Central memory CD4-positive, alpha-beta T cell (primary cell): ENCODE measurements around the gene CASZ1.

ENCODE experiments used
- DNase-seq: peaks from one replicate; pipeline ENCODE4 v3.0.0; 2022
- total RNA-seq, 3 experiments: gene quantifications; one replicate each; lab custom pipeline; 2026; lab: John Stamatoyannopoulos, UW

Gene CASZ1, protein sequence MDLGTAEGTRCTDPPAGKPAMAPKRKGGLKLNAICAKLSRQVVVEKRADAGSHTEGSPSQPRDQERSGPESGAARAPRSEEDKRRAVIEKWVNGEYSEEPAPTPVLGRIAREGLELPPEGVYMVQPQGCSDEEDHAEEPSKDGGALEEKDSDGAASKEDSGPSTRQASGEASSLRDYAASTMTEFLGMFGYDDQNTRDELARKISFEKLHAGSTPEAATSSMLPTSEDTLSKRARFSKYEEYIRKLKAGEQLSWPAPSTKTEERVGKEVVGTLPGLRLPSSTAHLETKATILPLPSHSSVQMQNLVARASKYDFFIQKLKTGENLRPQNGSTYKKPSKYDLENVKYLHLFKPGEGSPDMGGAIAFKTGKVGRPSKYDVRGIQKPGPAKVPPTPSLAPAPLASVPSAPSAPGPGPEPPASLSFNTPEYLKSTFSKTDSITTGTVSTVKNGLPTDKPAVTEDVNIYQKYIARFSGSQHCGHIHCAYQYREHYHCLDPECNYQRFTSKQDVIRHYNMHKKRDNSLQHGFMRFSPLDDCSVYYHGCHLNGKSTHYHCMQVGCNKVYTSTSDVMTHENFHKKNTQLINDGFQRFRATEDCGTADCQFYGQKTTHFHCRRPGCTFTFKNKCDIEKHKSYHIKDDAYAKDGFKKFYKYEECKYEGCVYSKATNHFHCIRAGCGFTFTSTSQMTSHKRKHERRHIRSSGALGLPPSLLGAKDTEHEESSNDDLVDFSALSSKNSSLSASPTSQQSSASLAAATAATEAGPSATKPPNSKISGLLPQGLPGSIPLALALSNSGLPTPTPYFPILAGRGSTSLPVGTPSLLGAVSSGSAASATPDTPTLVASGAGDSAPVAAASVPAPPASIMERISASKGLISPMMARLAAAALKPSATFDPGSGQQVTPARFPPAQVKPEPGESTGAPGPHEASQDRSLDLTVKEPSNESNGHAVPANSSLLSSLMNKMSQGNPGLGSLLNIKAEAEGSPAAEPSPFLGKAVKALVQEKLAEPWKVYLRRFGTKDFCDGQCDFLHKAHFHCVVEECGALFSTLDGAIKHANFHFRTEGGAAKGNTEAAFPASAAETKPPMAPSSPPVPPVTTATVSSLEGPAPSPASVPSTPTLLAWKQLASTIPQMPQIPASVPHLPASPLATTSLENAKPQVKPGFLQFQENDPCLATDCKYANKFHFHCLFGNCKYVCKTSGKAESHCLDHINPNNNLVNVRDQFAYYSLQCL (N-terminal part only)
- total RNA-seq: 11.9 to 15.9 (median 15.8) reads per million in 3 experiments

DNA sequence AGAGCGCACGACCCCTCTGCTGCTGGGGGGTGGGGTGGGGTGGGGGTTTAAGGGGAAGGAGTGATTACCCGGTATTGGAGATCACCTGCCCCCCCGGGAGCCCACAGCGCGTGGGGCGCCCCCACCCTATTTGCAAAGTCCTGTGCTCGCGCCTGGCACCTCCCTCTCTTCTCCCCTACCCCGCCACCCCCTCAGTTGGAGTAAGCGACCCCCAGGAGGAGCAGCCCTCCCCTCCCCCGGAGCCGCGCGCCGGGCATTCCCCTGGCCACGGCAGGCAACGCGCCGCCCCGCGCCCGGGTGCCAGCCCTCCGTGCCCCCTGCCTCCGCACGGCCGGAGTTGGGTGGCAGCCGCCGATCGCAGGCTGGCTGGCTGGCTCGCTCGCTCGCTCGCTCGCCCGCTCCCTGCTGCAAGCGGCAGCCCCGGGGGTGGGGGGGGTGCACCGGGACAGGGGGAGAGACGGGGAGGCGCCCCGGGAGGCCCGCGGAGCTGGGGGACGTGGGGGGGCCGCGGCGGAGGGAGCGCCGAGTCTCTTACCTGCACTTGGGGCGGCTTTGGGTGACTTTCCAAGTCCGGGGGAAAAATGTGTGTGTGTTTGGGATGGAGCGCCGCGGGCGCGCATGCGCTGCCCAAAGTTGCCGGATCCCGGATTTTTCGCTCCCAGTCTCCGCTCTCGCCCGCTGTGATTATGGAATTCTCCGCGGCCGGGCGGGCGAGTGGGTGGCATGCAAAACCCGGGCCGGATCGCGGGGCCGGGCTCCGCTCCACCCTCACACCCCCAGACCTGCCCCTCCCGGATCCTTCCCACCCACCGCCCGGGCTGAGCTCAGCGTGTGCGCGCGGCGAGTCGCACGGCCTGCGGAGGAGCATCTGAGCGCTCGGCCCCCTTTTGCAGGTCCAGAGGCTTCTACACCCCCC lies at the start of gene CASZ1:
Gene CASZ1, minus strand, starts transcription at position 618 of the 916 bp plus-strand sequence. CDS start 102,757 bp downstream, outside the sequence.
- DNase-seq: no peak

DNA sequence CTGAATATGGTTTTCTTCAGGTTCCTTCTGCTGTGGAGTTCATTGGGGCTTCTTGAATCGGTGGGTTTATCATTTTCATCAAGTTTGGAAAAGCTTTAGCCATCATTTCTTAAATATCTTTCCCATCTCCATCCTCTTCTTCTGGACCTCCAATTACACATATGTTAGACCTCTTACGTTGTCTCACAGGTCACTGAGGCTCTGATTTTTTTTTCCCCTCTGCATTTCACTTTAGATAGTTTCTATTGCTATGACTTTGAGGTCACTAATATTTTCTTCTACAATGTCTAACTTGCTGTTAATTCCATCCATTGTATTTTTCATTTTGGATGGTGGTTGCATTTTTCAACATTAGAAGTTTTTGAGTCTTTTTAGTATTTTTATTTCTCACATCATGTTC lies 47.3 kb upstream of the CASZ1 start:
- DNase-seq: no peak

DNA sequence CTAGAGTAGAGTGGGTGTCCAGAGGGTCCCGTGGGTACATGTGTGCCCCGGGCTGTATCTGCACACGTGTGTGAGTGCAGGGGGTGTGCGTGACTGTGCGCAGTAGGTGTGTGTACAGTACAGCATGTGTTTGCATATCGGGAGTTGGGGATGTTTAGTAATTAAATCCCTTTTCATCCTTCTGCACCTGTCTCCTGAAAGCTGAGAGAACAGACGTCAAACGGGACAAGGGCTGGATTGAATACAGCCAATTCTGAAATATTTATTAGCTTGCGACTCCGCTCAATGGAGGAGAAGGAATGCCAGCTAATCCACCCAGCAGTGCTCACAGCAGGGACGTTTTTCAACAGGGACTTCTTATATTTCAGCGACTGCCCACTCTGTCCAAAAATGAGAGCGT lies 44.7 kb upstream of the CASZ1 start:
- DNase-seq: no peak

DNA sequence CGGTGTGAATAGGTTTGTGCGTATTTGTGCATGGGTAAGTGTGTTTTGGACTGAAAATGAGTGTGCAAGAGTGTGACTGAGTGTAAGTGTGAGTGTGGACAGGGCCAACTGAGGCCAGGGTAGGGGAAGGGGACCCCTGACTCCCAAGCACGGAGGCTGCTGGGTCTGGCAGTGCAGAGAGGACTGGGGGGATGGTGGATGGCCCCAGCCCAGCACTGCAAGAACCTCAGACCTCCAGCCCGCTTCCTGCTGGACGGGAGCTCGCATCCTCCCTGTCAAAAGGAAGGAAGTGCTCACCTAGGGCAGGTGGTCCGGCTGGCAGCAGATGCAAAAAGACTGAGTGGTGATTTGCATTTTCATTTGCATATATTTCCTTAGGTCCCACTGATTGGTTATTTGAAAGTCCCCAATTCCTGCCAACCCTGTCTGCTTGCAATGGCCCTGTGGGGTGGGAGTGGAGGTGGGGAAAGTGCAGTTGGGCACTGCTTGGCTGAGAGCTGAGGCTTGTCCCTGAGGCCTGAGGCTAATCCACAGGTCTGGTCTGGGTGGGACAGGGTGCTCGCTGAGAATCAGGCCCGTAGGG lies 42.8 kb upstream of the CASZ1 start:
- DNase-seq: no peak

DNA sequence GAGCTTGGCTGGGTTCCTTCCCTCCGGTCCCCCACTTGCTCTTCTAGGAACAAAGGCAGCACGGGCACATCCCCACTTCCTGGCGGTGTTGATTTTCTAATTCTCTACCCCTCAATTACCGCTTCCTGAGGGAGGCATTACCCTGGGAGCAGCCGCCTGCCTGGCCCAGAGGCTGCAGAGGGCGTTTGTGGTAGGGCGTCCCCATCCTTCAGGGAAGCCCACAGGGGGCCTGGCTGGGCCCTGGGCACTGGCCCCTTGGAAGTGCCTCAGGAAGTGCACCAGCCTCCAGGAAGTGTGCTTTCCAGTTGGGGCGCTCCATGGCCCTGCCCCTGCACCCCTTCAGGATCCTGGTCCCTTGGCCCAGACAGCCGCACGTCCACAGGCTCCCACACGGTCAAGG lies 42.1 kb upstream of the CASZ1 start:
- DNase-seq: no peak

DNA sequence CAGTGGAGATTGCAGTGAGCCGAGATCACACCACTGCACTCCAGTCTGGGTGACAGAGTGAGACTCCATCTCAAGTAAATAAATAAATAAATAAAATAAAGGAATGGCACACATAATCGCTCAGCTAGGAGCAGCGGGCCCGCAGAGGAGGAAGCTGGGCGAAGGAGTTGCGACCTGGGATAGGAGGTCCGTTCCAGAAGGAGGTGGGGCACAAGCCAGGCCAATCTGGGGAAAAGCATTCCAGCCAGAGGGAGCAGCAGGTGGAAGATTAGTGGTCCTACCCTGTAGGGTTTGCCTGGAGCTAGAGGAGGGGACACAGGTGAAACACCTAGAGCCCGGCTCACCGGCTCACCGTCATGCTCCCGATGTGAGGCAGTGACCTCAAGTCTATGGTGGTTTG lies 40.3 kb upstream of the CASZ1 start:
- DNase-seq: no peak

DNA sequence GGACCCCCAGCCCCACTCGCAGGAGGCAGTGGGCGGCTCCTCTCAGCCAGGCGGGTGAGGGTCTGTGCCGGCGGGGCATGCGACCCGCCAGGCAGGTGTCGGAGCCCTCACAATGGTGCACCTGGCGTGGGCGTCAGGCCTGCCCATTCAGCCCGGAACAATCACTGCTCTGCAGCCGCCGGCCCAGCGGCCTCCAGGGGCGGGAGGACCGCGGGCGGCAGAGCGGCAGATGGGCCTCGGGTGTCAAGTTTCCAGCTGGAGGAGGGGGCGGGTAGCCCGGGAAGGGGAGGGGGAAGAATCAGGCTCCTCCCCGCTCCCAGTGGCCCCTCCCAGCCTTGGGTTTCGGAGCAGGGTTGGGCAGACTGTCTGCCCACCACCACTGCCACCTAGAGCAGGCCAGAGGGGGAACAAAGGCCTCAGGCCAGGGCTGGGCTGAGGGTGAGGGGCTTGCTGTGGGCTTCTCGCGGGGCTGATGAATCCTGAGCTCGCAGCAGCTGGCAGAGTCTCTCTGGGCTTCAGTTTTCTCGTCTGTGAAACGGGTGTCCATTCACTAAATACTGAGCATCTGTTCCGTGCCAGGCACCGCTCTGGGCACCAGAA lies 39.5 kb upstream of the CASZ1 start:
- no peak for DNase-seq

DNA sequence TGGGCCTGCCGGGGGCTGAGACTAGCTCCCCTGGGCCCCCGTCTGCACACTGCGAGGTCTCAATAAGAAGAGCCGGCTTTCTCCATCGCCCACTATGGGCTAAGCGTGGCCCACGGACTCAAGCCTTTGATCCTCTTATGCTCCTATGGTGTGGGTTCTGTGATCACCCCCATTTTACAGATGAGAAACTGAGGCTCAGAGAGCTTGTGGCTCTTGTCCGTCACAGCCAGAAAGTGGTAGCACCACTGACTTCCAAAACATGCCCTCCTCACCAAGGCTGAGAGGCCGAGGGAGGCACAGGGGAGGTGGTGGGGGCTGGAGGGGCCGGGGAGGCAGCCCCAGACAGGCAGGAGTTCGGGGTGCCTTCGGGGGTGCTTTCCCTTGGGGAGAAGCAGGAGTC lies 39.0 kb upstream of the CASZ1 start:
- no peak for DNase-seq

DNA sequence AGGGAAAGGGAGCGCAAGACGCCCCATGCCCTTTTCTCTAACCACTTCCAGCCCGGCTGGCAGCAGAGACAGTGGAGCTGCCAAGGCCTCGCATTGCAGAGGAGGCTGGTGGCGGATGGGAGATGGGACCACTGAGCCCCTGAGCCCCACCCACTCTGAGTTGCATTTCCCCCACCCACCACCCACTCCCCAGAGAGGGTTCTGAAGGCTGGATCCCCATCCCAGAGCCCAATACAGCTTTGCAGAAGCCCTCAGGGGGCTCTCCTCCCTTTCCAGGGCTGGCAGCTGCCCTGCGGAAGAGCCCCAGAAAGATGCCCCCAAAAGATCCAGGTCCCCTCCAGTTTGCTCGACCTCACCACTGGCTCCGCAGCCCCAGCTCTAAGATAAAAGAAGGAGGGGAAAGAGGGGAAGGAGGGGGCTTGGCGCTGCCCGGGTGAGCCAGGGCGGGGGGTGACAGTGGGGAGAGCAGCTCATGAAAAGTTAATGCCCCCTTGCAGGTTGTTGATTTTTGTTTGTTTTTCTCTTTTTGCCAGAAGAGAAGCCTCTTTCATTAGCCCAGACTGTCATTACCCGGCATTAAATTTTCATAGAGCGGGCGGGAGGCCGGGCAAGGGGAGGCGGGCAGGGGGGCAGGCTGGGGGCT lies 38.4 kb upstream of the CASZ1 start:
- DNase-seq: no peak

DNA sequence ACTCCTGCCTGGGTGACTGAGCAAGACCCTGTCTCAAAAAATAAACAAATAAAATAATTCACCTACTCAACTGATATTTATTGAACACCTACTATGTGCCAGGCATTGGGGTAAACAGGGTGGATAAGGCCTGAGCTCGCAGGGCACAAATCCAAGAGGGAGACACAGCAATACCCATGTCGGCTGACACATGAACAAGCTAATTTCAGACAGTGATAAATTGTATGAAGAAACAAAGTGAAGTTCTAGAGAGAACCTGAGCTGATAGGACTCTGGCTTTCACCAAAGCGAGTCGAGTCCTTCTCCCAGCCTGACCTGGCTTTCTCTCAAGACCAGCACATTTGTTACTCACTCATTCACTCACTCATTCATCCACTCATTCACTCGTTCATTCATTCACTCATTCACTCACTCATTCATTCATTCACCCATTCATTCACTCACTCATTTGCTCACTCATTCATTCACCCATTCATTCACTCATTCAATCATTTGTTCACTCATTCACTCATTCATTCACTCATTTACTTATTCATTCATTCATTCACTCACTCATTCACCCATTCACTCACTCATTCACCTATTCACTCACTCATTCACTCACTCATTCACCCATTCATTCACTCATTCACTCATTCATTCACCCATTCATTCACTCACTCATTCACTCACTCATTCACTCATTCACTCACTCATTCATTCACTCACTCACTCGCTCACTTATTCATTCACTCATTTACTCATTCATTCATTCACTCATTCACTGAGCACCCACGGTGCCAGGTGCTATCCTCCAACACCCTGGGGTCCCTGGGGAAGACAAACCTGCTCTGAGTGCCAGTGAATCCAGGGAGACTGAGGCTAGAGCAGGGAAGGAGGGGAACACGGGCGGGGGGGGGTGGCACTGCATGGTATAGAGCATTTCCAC lies 37.4 kb upstream of the CASZ1 start:
- no peak for DNase-seq

DNA sequence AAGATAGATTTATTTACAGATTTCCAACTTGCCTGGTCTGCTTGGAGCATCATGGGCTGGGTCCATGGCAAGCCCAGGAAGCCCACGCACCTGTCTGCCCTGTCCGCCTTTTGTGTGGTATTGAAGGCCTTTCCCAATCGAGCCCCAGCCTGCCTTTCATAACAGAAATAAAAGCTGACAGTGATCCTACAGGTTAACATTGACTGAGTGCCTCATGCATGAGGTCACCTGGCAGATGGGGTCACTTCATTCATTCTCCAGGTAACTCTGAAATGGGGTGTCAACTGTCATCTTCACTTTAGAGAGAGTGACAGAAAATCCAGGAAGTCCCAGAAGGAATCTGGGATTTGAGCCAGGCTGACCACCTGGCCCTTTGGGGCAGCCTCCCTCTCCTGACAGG lies 36.3 kb upstream of the CASZ1 start:
- no peak for DNase-seq

DNA sequence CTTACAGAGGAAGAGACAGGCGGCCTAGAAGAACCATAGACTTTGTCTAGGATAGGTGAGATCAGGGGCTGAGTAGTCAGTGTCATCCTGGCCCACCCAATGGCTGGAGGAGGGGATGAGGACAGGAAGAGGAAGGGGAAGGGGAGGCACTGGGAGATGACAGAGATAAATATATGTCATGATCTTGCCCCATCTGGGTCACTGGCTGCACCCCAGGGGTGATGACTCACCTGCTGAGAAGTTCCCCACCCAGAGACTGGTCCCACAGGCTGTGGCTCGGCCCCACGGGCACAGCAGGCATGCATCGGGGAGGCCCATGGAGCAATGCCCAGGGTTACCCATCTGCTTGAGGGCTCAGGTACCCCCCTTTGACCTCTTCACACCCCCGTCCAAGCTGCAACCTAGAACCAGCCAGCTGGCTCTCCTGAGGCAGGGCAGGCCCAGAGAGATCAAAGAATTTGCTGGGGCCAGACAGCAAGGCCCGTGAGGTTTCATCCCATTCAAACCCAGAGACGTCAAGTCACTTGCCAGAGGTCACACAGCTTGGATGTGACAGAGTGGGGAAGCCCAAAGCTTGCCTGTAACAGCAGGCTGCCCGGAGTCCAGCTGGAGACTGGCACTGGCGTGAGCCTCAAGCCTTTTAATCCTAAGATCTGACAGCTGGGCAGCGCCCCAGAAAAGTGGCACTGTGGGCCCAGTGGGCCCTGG lies 34.7 kb upstream of the CASZ1 start:
- no peak for DNase-seq

DNA sequence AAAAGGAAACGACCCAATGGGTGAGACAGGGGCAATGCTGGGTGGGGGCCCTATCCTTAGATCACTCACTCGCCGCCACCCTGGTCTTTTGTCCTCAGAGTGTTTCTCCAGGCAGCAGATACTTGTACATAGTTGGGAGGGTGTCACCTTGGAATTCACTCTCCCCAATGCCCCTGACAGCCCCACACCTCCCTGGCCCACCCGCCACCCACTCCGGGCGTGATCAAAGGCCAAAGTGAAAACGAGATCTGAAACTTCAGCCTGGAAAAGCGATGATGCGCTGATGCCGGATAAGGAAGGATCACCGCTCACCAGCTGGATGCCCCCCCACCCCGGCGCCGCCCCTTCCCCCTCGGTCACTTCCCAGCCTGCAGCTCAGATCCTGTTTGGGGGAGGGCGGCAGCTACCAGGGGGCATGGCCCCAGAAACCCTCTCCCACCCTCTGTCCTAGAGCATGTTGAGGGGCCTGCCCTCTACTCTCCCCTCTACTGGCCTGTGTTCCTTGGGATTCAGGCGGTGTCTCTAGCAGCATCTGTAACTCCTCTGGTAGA lies 33.6 kb upstream of the CASZ1 start:
- DNase-seq: no peak

DNA sequence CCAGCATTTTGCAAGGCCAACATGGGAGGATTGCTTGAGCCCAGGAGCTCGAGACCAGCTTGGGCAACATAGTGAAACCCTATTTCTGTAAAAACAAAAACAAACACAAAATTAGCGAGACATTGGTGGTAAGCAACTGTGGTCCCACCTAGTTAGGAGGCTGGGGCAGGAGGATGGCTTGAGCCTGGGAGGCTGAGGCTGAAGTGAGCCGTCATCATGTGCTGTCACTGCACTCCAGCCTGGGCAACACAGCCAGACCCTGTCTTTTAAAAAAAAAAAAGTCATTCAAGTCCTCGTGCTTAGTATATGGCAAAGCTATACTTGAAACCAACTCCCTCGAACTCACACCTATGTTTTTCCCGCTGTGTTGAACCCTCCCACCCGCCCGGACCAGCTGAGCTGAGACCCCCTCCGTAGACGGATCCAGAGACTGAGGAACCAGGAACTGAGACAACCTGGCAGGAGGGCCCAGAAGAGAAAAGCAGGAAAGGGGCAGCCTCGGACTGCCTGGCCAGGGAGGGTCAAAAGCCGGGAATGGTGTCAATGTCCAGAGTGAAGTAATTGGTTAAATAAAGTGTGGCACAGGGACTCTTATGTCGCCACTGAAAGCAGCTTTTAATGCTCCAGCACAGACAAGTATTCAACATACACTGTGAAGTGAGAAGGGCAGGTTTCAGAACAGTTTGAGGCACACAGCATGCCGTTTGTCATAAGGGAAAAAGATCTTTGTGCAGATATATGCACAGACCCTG lies 32.8 kb upstream of the CASZ1 start:
- DNase-seq: no peak

DNA sequence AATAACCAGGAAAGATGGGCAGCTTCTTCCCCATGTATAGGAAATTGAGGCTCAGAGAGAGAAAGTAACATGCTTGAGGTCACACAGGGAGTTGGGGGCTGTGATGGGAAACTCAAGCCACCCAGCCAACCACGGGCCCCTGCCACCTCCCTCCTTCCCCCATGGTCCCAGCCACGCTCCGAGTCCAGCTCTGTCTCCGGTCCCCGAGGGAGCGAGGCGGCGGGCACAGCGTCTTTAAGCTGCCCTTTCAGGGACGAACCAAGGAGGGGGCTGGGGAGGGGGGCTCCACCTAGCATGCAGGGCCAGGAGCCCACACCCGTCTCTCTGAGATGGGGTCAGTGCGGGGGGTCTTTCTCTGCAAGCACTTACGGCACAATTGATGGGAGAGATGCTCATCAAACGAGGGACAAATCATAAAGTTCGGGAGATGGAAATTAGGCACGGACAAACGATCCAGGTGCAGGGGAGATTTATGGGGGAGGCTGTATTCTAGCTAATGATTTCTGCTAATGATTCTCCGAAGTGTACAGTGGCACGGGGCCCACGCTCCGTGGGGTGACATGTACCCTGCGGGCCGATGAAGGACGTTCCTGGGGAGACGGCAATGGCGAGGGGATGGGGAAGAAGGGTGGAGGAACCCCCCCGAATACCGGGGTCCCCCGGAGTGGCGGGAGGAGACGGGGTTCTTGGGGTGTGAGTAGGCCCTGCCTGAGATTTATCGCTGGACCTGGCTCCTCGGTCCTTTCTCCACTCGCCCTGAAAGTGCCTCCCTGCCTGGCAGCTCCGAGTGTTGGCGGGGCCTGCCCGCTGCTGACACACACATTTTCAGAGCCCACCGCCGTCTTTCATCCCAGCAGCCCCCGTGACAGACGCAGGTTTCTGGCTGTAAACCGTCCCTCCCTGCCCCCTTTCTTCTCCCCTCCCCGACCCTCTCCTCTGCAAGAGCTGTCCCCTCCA lies 31.2 kb upstream of the CASZ1 start:
- DNase-seq: no peak

DNA sequence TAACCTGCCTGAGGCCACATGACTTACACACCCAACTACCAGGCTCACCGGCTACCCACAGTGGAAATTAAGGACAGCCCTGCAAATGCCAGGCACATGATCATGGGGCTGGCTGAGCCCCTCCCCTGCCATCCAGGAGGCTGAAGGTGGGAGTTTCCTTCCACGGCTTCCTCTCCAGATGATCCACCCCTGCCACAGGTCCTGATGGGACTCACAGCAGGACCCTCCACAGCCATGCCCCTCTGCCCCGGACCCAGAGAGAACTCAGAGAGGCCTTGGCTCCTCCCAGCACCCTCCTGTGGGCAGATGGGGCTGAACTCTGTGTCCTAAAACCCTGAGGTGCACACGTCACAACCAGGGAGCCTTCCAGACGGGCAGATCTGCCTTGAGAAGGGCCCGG lies 29.1 kb upstream of the CASZ1 start:
- no peak for DNase-seq
